NCI-H748 (cell line): ENCODE measurements around the gene CACNB3.
"Not testable (repeated sequence)": the region's sequence is repeated elsewhere in the genome, so short reads cannot be mapped to it uniquely, and the experiment has no call there.

Source experiments
- DNase-seq: peaks from one replicate; lab custom pipeline; 2025; ENCODE audit not compliant: unreplicated experiment; lab: John Stamatoyannopoulos, UW

CACNB3 gene

GRCh38 chr12:48818831-48819590 is 715 bp downstream of the CACNB3 start:
- peak; percentile 59 for DNase-seq

DNA sequence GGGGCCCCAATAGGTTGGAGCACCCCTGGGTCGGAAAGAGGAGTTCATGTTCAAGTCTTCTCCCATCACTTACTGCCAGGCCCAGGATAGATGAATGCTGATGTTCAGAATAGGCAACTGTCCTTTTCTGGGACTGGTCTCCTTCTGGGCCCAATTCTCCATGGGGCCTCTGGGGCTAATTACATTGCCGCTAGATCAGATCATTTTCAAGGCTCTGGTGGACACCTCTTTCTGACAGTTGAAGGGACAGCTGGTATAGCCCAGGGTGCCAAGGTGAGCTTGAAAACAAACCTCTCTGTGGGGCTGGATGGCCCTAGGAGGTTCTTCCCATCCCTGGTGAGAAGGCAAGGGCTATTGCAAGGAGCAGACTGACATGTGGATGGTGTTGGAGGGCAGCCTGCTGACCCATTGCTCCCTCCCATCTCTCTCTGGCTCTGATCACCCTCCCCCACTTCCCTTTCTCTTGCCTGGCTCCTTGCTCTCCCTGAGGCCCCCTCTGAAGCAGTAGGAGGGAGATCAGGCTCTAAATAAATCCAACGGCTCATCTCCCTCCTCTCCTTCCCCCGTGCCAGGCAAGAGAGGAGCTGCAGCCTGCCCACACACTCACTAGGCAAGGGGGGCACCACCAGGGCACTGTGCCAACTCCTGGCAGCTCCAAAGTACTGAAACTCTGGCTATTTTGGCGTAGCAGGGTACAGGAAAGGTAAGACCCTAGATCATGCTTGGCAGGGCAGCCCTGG is 1.9 kb downstream of the CACNB3 start:
- no peak for DNase-seq

DNA sequence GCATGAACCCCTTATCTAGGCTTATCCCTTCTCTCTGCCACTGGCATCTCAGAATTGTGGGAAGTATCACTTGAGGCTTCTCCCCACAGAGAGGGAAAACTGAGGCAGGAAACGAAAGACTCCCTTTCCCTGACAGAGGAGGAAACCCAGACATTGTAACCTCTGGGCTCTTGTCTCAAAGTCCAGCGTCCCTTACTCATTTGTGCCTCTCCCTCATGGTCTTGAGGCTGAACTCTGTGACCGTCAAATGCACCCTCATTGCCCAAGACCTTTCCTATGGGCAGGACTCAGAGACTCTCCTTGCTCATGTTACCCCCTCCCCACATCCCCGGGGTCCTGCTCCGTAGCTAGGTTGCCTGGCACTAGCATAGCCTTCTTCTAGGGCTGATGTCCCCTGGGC is 3.8 kb downstream of the CACNB3 start:
- no peak for DNase-seq

DNA sequence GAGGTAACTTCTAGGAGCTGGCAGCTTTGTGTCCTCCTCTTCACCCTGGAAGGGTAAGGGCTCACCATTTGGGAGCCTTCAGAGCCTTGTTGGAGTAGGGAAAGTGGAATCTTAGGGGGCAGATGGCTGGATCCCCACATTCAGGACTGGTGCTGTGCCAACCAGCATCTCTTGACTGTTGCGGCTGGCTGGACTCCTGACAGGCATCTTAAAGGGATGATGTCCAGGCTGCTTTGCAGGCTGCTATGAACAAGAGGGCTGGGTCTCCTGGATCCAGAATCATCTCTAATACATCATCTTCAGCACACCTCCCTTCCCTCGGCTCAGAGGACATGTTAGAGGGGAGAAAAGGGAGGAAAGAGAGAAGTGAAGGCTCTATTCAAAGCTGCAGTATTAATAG is 4.4 kb downstream of the CACNB3 start:
- DNase-seq, result no peak

GRCh38 chr12:48823281-48823680 is 5.0 kb downstream of the CACNB3 start:
- no peak for DNase-seq

- DNase-seq, result peak; percentile 19
Observed at GRCh38 chr12:48824112-48824511, 5.8 kb downstream of the CACNB3 start.

DNA sequence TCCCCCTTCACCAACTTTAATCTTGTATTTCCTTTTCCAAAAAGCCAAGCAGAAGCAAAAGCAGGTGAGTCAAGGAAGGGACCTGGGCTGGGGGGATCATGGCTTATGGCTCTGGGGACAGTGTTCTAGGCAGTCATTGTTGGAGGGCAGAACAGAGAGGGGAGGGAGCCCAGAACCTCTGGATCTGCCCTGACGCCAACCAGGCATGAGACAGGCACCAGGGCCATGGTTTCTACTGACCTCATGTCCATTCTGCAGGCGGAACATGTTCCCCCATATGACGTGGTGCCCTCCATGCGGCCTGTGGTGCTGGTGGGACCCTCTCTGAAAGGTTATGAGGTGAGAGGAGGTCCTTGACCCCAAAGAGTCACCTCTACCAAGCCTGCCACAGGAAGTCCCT is 6.6 kb downstream of the CACNB3 start:
- no peak for DNase-seq

DNA sequence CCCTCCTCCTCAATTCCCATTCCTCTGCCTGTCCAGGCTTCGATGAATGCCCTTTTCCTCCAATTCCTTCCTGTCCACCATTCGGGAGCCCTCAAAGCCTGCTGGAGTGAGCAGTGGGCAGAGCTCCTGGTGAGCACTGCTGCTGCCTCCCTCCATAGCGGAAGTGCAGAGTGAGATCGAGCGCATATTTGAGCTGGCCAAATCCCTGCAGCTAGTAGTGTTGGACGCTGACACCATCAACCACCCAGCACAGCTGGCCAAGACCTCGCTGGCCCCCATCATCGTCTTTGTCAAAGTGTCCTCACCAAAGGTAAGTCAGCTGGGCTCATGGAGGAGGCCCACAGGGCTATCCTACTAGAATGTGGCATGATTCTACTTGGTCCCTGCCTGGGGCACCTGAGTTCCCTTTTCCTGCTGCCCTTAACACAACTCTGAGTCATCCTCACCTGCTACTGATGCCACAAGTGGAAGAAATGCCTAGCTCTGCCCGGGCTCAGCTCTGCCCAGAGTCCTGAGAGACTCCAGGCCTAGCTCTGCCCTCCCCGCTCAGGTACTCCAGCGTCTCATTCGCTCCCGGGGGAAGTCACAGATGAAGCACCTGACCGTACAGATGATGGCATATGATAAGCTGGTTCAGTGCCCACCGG is 8.0 kb downstream of the CACNB3 start:
- DNase-seq, result no peak

- no peak for DNase-seq
Observed at GRCh38 chr12:48827026-48827425, 8.7 kb downstream of the CACNB3 start.

GRCh38 chr12:48827513-48828096 is 9.3 kb downstream of the CACNB3 start:
- DNase-seq, result no peak

DNA sequence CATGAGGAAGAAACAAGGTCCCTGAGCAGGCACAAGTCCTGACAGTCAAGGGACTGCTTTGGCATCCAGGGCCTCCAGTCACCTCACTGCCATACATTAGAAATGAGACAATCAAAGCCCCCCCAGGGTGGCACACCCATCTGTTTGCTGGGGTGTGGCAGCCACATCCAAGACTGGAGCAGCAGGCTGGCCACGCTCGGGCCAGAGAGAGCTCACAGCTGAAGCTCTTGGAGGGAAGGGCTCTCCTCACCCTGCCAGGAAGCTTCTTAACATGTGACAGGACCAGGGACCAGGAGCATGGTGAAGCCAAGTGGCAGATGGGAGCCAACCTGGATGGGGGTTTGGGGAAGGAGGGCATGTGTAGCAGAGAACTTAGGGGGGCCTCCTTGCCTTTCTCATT is 10.0 kb downstream of the CACNB3 start:
- no peak for DNase-seq

- DNase-seq, result no peak
Observed at GRCh38 chr12:48828841-48829575, 10.7 kb downstream of the CACNB3 start.

DNA sequence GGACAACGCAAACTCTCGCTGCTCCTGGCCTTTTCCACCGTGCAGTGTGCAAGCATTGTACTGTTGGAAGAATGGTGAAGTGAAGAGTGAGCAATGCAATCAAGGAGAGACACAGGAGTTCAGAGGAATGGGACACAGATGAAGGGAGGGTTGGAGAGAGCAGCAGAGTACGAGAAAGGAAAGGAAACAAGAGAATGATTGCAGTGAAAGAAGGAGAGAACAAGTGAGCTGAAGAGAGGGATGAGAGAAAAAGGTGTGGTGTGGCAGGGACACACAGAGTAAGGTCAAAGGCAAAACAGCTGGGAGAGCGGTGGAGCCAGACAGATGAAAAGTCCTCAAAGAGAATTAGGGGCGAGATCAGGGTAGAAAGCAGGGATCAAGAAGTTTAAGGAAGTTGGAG is 13.0 kb downstream of the CACNB3 start:
- no peak for DNase-seq

DNA sequence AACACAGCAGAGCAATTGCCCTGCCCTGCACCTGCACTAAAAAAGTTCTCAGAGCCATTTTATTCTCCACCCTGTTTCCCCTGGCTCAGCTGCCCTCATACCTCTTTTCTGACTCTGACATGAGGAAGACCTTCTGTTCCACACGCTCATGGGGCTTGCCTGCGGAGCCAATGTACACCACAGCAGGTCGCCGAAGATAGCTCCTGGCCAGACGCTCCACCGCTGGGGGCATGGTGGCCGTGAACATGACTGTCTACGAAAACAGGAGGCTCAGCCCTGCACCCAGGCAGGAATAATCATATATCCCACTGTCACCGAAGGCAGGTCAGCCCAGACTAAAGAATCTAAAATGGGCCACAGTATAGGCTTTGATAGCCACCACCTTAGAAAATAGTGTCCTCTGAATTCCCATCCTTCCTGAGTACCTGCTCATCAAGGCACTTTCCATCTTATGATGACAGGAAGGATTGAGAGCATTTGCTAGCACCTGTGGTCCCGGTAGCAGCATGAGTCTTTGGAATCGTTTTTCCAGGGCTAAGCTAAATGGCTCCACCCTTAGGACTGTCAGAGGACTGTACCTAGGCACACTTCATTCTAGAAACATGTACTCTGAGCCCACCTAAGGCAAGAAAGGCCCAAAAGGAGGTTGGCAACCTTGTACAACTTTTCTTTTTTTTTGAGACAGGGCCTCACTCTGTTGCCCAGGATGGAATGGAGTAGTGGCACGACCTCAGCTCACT is 14.2 kb downstream of the CACNB3 start:
- DNase-seq, result no peak

- DNase-seq, result no peak
Observed at GRCh38 chr12:48838048-48838447, 19.8 kb downstream of the CACNB3 start.

DNA sequence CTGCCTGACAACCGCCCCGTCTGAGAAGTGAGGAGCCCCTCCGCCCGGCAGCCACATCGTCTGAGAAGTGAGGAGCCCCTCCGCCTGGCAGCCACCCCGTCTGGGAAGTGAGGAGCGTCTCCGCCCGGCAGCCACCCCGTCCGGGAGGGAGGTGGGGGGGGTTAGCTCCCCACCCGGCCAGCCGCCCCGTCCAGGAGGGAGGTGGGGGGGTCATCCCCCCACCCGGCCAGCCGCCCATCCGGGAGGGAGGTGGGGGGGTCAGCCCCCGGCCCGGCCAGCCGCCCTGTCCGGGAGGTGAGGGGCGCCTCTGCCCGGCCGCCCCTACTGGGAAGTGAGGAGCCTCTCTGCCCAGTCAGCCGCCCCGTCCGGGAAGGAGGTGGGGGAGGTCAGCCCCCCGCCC is 23.7 kb downstream of the CACNB3 start:
- DNase-seq, result not testable (repeated sequence)

- DNase-seq, result peak; percentile 97
Observed at GRCh38 chr12:48851883-48852733, 33.8 kb downstream of the CACNB3 start, which contains the start of gene DDX23. Gene DDX23 (minus strand): TSS chr12:48852163. CDS start chr12:48845782, 6,381 bp downstream.

GRCh38 chr12:48852734-48853688 is 34.7 kb downstream of the CACNB3 start:
- peak; percentile 85 for DNase-seq
